ENCODE results near the gene GPR68.
A peak's percentile ranks its signal among the peaks of the same experiment; 100 is the strongest.

The GPR68 gene

GRCh38 chr14:91261986-91262549 lies 17.6 kb upstream of the GPR68 start:
- Histone ChIP-seq H3K27me3 (peaks cover 32 to 40% (median 37%) of the 10 kb centered on the region in 11 experiments), H3K4me1 (peaks cover 17 to 31% (median 22%) of the 10 kb centered on the region in 10 experiments; a peak in 19 of 20 replicates), H3K9me3 (replicated peaks in 1 of 11) (0 out of 22 replicates have a peak, but pooled peaks cover 0 to 5% (median 0%) of the 10 kb centered on the region in 11 experiments), H3K4me3 (no peak overlapping the region), H3K27ac (no peak overlapping the region), H3K9ac (no peak overlapping the region), H4K20me1 (peaks cover 0 to 17% (median 6%) of the 10 kb centered on the region in 11 experiments; a peak in 7 of 22 replicates), H3K36me3 (no peaks in the 10 kb centered on the region), H3K4me2 (no peak overlapping the region; a peak in 1 of 22 replicates)
- TF ChIP-seq Cebpa-rat (IDR thresholded peaks at IDR 0.05): peak in 2 of 11 experiments; percentile 32 to 58; a peak in 3 of 22 replicates

GRCh38 chr14:91261115-91261514 lies 16.6 kb upstream of the GPR68 start:
- no peaks in the 10 kb centered on the region for H3K36me3 ChIP-seq
- peaks cover 0 to 17% (median 6%) of the 10 kb centered on the region in 11 experiments; a peak in 7 of 22 replicates for H4K20me1 ChIP-seq
- no peak for TF ChIP-seq Cebpa-rat (IDR thresholded peaks at IDR 0.05)
- no peak overlapping the region for H3K4me3 ChIP-seq
- H3K4me1 ChIP-seq: peaks cover 17 to 34% (median 23%) of the 10 kb centered on the region in 10 experiments; a peak in 19 of 20 replicates
- H3K27ac ChIP-seq: no peak overlapping the region
- H3K9ac ChIP-seq: no peak overlapping the region
- H3K9me3 ChIP-seq (replicated peaks in 1 of 11): 0 out of 22 replicates have a peak, but pooled peaks cover 0 to 5% (median 0%) of the 10 kb centered on the region in 11 experiments
- peak overlapping the region in 5 of 11 experiments; percentile 29 to 43 (median 41); a peak in 10 of 22 replicates for H3K4me2 ChIP-seq
- H3K27me3 ChIP-seq: peaks cover 32 to 40% (median 32%) of the 10 kb centered on the region in 11 experiments

GRCh38 chr14:91258876-91259275 lies 14.4 kb upstream of the GPR68 start:
- H3K4me3 ChIP-seq: no peak overlapping the region
- H3K4me1 ChIP-seq: peaks cover 19 to 48% (median 38%) of the 10 kb centered on the region in 10 experiments
- H3K9me3 ChIP-seq (replicated peaks in 1 of 11): 0 out of 22 replicates have a peak, but pooled peaks cover 0 to 5% (median 0%) of the 10 kb centered on the region in 11 experiments
- H3K9ac ChIP-seq: no peak overlapping the region
- no peak for TF ChIP-seq Cebpa-rat (IDR thresholded peaks at IDR 0.05)
- peaks cover 10 to 25% (median 13%) of the 10 kb centered on the region in 11 experiments for H3K27me3 ChIP-seq
- no peaks in the 10 kb centered on the region for H3K36me3 ChIP-seq
- 0 out of 22 replicates have a peak overlapping the region, but pooled peaks of 2 of the 11 experiments have one; percentile 25 to 29 for H3K4me2 ChIP-seq
- no peak overlapping the region for H3K27ac ChIP-seq
- H4K20me1 ChIP-seq: peaks cover 0 to 6% (median 0%) of the 10 kb centered on the region in 11 experiments; a peak in 4 of 22 replicates

GRCh38 chr14:91258011-91258618 lies 13.6 kb upstream of the GPR68 start:
- peak overlapping the region; percentile 13 to 62 (median 36); a peak in 20 of 22 replicates for H3K4me2 ChIP-seq

GRCh38 chr14:91257328-91258010 lies 13.0 kb upstream of the GPR68 start:
- Histone ChIP-seq H3K9me3 (replicated peaks in 1 of 11) (0 out of 22 replicates have a peak, but pooled peaks cover 0 to 5% (median 0%) of the 10 kb centered on the region in 11 experiments), H3K9ac (no peak overlapping the region), H3K27me3 (peaks cover 6 to 28% (median 17%) of the 10 kb centered on the region in 11 experiments; a peak in 20 of 22 replicates), H3K4me1 (peaks cover 29 to 62% (median 51%) of the 10 kb centered on the region in 10 experiments), H3K4me2 (peak overlapping the region; percentile 13 to 62 (median 36); a peak in 21 of 22 replicates), H4K20me1 (peaks cover 0 to 5% (median 0%) of the 10 kb centered on the region in 11 experiments; a peak in 1 of 22 replicates), H3K36me3 (no peaks in the 10 kb centered on the region), H3K27ac (no peak overlapping the region), H3K4me3 (no peak overlapping the region)
- TF ChIP-seq Cebpa-rat (IDR thresholded peaks at IDR 0.05): no peak

More at GRCh38 chr14:91258011-91258618, 13.6 kb upstream of the GPR68 start:
- TF ChIP-seq Cebpa-rat (IDR thresholded peaks at IDR 0.05): no peak
- Histone ChIP-seq H3K4me1 (peaks cover 24 to 55% (median 45%) of the 10 kb centered on the region in 10 experiments), H3K27me3 (peaks cover 3 to 25% (median 13%) of the 10 kb centered on the region in 11 experiments; a peak in 21 of 22 replicates), H3K9me3 (replicated peaks in 1 of 11) (0 out of 22 replicates have a peak, but pooled peaks cover 0 to 5% (median 0%) of the 10 kb centered on the region in 11 experiments), H3K36me3 (no peaks in the 10 kb centered on the region), H3K27ac (no peak overlapping the region), H3K4me3 (no peak overlapping the region), H4K20me1 (peaks cover 0 to 5% (median 0%) of the 10 kb centered on the region in 11 experiments; a peak in 1 of 22 replicates), H3K9ac (no peak overlapping the region)

- Histone ChIP-seq H3K4me2 (peak overlapping the region in 1 of 11 experiments; percentile 62; a peak in 3 of 22 replicates), H3K36me3 (no peaks in the 10 kb centered on the region), H4K20me1 (peaks cover 0 to 5% (median 0%) of the 10 kb centered on the region in 11 experiments; a peak in 1 of 22 replicates), H3K27ac (no peak overlapping the region), H3K4me3 (no peak overlapping the region), H3K27me3 (peaks cover 6 to 28% (median 17%) of the 10 kb centered on the region in 11 experiments; a peak in 20 of 22 replicates), H3K4me1 (peaks cover 29 to 61% (median 51%) of the 10 kb centered on the region in 10 experiments), H3K9me3 (replicated peaks in 1 of 11) (0 out of 22 replicates have a peak, but pooled peaks cover 0 to 5% (median 0%) of the 10 kb centered on the region in 11 experiments), H3K9ac (no peak overlapping the region)
- no peak for TF ChIP-seq Cebpa-rat (IDR thresholded peaks at IDR 0.05)
Measured at GRCh38 chr14:91256661-91257060, 12.2 kb upstream of the GPR68 start.

- TF ChIP-seq Cebpa-rat (IDR thresholded peaks at IDR 0.05): no peak
- H3K4me3 ChIP-seq: no peak overlapping the region
- no peaks in the 10 kb centered on the region for H3K9me3 ChIP-seq (replicated peaks in 1 of 11)
- peak overlapping the region in 3 of 11 experiments; percentile 18 to 41 (median 33); a peak in 3 of 22 replicates for H3K27ac ChIP-seq
- no peak overlapping the region; a peak in 1 of 22 replicates for H3K9ac ChIP-seq
- H3K4me1 ChIP-seq: peaks cover 42 to 66% (median 58%) of the 10 kb centered on the region in 10 experiments
- H4K20me1 ChIP-seq: peaks cover 0 to 5% (median 0%) of the 10 kb centered on the region in 11 experiments; a peak in 1 of 22 replicates
- H3K27me3 ChIP-seq: peaks cover 6 to 28% (median 17%) of the 10 kb centered on the region in 11 experiments; a peak in 20 of 22 replicates
- no peaks in the 10 kb centered on the region for H3K36me3 ChIP-seq
- H3K4me2 ChIP-seq: peak overlapping the region in 9 of 11 experiments; percentile 86 to 100 (median 99); a peak in 19 of 22 replicates
Measured at GRCh38 chr14:91255026-91255695, 10.7 kb upstream of the GPR68 start.
